Measurements from ENCODE around the gene ATG9A. TPM values are rescaled to one million over a fixed set of nuclear protein-coding genes. Genes with fewer than 3 reads are reported as not detected.

ATG9A gene
- total RNA-seq: 10 to 100 TPM; 38.8 to 78.8 TPM

- TF ChIP-seq POLR2AphosphoS5 (IDR thresholded peaks at IDR 0.05): peak; percentile 98
- peak; percentile 79 for TF ChIP-seq POLR2A (IDR thresholded peaks at IDR 0.05)
- TF ChIP-seq CTCF (IDR thresholded peaks at IDR 0.05): peak in 2 of 4 experiments; percentile 17 to 18
- peak within 1 kb of the TSS; percentile 95 to 96 for H3K27ac ChIP-seq
- peaks cover 14 to 21% of the 10 kb centered on the region in 2 donors for H3K36me3 ChIP-seq
- H3K27me3 ChIP-seq (replicated peaks; ENCODE audit: insufficient read depth): no peaks in the 10 kb centered on the region
- 0% methylated on average over 18 of the region's 80 CpGs for WGBS
- DNase-seq (ENCODE audit: low spot score): peak; percentile 99
- H3K4me1 ChIP-seq (replicated peaks): peaks cover 3% of the 10 kb centered on the region
- H3K4me3 ChIP-seq: peak within 1 kb of the TSS; percentile 67 to 91
- intact Hi-C loops (cut with DNase I): no loop called here
- no peaks in the 10 kb centered on the region for H3K9me3 ChIP-seq
Measured at GRCh38 chr2:219229305-219230058, at the start of gene ATG9A, which contains the start of gene ANKZF1. Gene ATG9A, minus strand, starts transcription at chr2:219229636. Its CDS starts 1,612 bp downstream, at chr2:219228024. Gene ANKZF1, plus strand, starts transcription at chr2:219229806. Its CDS starts 452 bp downstream, at chr2:219230258.

GRCh38 chr2:219278655-219279150 lies 49.3 kb upstream of the ATG9A start:
- no peaks in the 10 kb centered on the region for H3K27me3 ChIP-seq (replicated peaks; ENCODE audit: insufficient read depth)
- peak overlapping the region; percentile 64 to 77 for H3K4me3 ChIP-seq
- no peak for DNase-seq (ENCODE audit: low spot score)
- no peaks in the 10 kb centered on the region for H3K9me3 ChIP-seq
- H3K36me3 ChIP-seq: peaks cover 0 to 9% of the 10 kb centered on the region in 2 donors
- TF ChIP-seq POLR2AphosphoS5 (IDR thresholded peaks at IDR 0.05): no peak
- TF ChIP-seq CTCF (IDR thresholded peaks at IDR 0.05): peak in 1 of 4 experiments; percentile 21
- no peak for TF ChIP-seq POLR2A (IDR thresholded peaks at IDR 0.05)
- peaks cover 13% of the 10 kb centered on the region for H3K4me1 ChIP-seq (replicated peaks)
- H3K27ac ChIP-seq: peak overlapping the region; percentile 94 to 98
- intact Hi-C loops (cut with DNase I): loop anchor here (2.0 kb wide), 1 partner anchor 16 kb away; no protein-coding TSS in a partner anchor
- 9% methylated on average over 9 of the region's 9 CpGs for WGBS

- no peaks in the 10 kb centered on the region for H3K27me3 ChIP-seq (replicated peaks; ENCODE audit: insufficient read depth)
- H3K4me3 ChIP-seq: no peak overlapping the region
- peaks cover 0 to 8% of the 10 kb centered on the region in 2 donors for H3K36me3 ChIP-seq
- 29% methylated on average over 25 of the region's 25 CpGs for WGBS
- TF ChIP-seq POLR2AphosphoS5 (IDR thresholded peaks at IDR 0.05) (peak; percentile 81), POLR2A (IDR thresholded peaks at IDR 0.05) (no peak), CTCF (IDR thresholded peaks at IDR 0.05) (peak; percentile 93 to 98 (median 95))
- H3K27ac ChIP-seq: peak overlapping the region; percentile 94 to 98
- DNase-seq (ENCODE audit: low spot score): peak; percentile 70
- intact Hi-C loops (cut with DNase I): loop anchor here (2.0 kb wide), 1 partner anchor 17 kb away; no protein-coding TSS in a partner anchor
- no peaks in the 10 kb centered on the region for H3K9me3 ChIP-seq
- H3K4me1 ChIP-seq (replicated peaks): peaks cover 13% of the 10 kb centered on the region
Measured at GRCh38 chr2:219277703-219278654, 48.5 kb upstream of the ATG9A start.

- Histone ChIP-seq H3K9me3 (no peaks in the 10 kb centered on the region), H3K36me3 (no peaks in the 10 kb centered on the region), H3K27me3 (replicated peaks; ENCODE audit: insufficient read depth) (no peaks in the 10 kb centered on the region), H3K4me1 (replicated peaks) (peaks cover 6% of the 10 kb centered on the region), H3K27ac (peak overlapping the region; percentile 7 to 11), H3K4me3 (no peak overlapping the region)
- DNase-seq (ENCODE audit: low spot score): peak; percentile 39
- 14% methylated on average over 6 of the region's 6 CpGs for WGBS
- TF ChIP-seq POLR2AphosphoS5 (IDR thresholded peaks at IDR 0.05) (no peak), POLR2A (IDR thresholded peaks at IDR 0.05) (no peak), CTCF (IDR thresholded peaks at IDR 0.05) (no peak)
- intact Hi-C loops (cut with DNase I): no loop called here
Measured at GRCh38 chr2:219274361-219274921, 45.0 kb upstream of the ATG9A start.
